GM12874 (cell line): ENCODE results near the gene TTF2.

Experiments used
- CTCF ChIP-seq: IDR thresholded peaks from 2 replicates; pipeline ENCODE4 v1.5.1; 2011; ENCODE audit warnings: low read depth, mild to moderate bottlenecking, control low read depth, low read length, moderate library complexity; ENCODE audit not compliant: insufficient read depth

TTF2 gene

GRCh38 chr1:117070124-117070523 lies 10.0 kb downstream of the TTF2 start:
- no peak for TF ChIP-seq CTCF

GRCh38 chr1:117076648-117077047 lies 16.5 kb downstream of the TTF2 start:
- TF ChIP-seq CTCF: no peak

GRCh38 chr1:117077267-117077666 lies 17.1 kb downstream of the TTF2 start:
- TF ChIP-seq CTCF: no peak

- no peak for TF ChIP-seq CTCF
Measured at GRCh38 chr1:117079737-117080136, 19.6 kb downstream of the TTF2 start.

- no peak for TF ChIP-seq CTCF
Measured at GRCh38 chr1:117084231-117084630, 24.1 kb downstream of the TTF2 start.

- TF ChIP-seq CTCF: no peak
Measured at GRCh38 chr1:117087686-117088085, 27.6 kb downstream of the TTF2 start.

- no peak for TF ChIP-seq CTCF
Measured at GRCh38 chr1:117089996-117090395, 29.9 kb downstream of the TTF2 start.

- no peak for TF ChIP-seq CTCF
Measured at GRCh38 chr1:117092594-117092993, 32.5 kb downstream of the TTF2 start.
